ENCODE measurements around the gene KDM3B.

Gene KDM3B

DNA sequence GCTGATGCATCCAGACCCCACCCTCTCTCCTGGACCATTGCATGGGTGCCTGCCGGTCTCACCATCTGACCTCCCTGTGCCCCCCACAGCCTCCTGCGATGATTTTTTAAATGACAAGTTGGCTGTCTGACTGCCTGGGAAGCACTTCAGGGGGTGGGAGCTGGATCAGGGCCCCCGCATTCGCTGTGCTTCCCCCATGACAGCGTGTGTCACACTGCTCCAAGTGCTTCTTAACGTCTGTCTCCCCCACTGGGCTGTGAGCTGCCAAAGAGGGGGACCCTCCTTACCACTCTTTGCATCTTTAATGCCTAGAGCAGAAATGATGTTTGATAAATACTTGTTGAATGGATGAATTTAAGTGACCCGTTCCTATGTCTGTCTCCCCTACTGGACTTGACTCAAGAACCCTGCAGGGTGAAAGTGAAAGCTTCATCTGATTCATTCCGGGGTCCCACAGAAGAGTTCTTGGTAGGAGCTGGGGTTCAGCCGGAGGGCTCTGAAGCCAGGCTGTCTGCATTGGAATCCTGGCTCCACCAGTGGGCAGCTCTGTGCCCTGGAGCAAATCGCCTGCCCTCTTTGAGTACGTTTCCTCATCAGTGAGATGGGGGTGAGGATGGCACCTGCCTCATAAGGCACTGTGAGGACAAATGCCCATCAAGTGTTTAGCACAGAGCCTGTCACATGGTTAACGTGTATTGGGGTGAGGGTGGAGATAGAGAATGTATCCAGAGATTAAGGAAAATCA lies 105.2 kb downstream of the KDM3B start:
- no peak for TF ChIP-seq POLR2A (IDR thresholded peaks at IDR 0.05; ENCODE audit: low read depth, low read length)
- FAIRE-seq (no peak), DNase-seq (ENCODE audit: insufficient read length, low spot score) (no peak)

DNA sequence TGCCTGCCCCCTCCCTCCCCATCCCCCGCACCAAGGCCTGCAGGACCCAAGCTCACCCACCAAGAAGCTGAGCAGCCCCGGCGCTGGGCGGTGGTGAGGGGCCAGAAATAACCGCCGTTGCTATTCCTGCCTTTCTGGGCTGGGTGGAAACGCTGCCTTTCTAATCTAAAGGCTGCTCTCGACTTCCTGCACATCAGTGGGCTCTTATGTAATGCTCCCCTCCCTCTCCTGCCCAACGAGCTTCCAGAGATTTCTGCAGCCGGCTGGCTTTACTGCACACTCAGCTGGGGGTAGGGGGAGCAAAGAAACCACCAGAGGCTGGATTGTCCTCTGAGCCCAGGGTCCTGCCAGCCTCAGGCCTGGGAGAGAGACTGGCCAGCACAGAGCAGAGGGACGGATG lies 105.9 kb downstream of the KDM3B start:
- TF ChIP-seq POLR2A (IDR thresholded peaks at IDR 0.05; ENCODE audit: low read depth, low read length), result no peak
- DNase-seq (ENCODE audit: insufficient read length, low spot score), result no peak
- no peak for FAIRE-seq

DNA sequence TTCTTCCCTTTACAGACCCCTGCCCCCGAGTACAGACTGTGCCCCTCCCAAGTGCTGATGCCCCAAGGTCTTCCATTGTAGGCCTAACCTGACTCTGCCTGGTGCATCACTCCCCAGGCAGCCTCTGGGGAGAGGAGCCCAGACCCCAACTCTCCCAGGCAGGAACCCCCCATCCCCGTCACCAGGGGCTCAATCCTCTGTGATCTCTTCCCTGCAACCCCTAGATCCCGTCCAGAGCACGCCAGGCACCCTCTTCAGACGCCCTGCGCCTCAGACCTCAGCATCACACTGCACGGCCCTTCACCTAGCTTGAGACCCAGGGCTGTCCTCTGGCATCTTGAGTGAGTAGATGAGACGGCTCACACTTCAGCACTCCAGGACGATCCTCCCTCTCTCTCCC lies 106.4 kb downstream of the KDM3B start:
- TF ChIP-seq POLR2A (IDR thresholded peaks at IDR 0.05; ENCODE audit: low read depth, low read length), result no peak
- no peak for FAIRE-seq
- DNase-seq (ENCODE audit: insufficient read length, low spot score), result no peak

DNA sequence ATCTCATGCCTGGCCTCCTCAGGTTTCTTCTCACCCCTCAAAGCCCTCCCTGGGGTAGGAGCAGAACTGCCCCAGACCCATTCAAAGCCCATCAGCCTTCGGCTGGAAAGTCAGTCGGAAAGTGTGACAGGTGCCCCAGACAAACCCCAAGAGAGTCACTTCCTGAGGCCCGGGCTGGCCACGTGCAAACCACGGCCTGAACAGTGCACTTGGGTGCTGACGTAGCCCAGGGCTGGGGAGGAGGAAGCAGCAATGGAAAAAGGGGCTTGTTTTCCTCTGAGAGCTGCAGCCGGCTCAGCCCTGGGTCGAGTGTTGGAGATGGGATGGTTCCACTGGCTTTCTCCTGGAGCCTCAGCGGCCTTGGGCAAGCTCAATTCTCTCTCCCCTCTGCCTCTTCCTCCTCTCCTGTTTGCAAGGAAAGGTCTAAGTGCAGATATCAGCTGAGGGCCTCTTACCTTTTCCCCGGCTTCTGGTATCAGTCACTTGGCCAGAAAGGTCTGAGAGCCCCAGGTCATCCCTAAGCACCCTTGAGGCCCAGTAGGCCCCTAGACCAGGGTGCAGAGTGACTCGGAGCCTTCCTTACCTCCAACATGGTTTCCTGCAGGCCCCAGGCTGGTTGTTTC lies 106.9 kb downstream of the KDM3B start:
- TF ChIP-seq POLR2A (IDR thresholded peaks at IDR 0.05; ENCODE audit: low read depth, low read length), result no peak
- DNase-seq (ENCODE audit: insufficient read length, low spot score), result no peak
- FAIRE-seq, result no peak

DNA sequence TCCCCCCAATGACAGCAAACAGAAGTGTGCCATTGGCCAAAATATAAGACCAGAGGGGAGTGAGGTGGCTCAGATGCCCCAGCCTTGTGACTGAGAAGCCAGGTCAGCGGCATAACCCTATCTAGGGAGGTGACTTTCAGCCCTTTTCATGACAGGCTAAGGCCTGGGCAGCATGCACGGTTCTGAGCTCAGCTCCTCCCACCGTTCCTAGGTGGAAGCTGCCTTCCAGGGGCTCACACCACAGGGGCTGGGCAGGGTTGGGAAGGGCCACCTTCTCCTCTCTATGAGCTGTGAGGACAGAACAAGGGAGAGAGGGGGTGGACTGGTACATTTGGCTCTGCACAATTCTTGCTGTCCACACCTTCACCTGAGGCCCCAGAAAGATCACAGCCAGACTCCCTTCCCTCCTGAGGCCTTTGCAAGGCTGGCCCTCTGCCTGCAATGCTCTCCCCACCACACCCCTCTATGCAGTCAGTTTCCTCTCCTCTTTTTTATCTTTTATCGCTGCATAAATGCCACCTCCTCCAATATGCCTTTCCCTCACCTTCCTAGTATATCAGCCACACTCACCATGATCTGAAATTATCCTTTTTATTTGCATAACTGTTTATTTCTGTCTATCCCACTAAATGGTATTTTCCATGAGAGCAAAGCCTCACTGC lies 107.7 kb downstream of the KDM3B start:
- FAIRE-seq, result no peak
- no peak for TF ChIP-seq POLR2A (IDR thresholded peaks at IDR 0.05; ENCODE audit: low read depth, low read length)

DNA sequence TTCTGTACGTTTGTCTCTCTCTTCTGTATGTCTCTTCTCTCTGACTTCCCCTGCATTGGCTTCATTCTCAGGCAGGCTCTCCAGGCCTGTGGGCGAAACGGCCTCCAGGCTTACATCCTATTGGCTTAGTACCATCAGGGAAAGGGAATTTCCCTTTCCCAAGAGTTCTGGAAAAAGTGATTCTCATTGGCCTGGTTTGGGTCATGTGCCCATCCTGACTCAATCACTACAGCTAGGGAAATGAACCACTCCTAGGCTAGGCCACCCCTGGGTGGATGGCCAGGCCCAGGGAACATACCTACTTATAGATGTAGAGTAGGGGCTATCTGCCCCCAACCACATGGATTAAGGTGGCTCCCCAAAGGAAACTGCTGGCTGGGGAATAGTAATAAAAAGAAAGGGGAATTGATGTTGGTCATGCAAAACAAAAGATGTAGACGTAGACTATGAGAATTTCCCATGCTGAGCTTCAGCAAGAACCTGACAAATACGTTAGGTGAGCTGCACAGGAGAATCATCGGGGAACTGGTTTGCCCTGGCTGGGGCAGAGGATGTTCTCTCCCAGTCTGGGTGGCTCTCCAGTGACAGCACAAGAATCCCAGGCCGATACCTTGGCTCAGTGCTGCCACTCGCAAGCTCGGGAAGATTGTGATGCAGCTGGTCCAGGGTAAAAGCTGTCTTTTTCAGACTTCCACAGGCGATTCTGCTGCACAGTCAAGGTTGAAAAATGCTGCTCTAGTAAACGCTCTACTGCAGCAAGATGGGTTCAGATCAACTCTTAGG lies 109.0 kb downstream of the KDM3B start:
- DNase-seq (ENCODE audit: insufficient read length, low spot score), result peak; percentile 85
- TF ChIP-seq POLR2A (IDR thresholded peaks at IDR 0.05; ENCODE audit: low read depth, low read length), result no peak
- peak; percentile 68 for FAIRE-seq

More for the DNA sequence above, 107.7 kb downstream of the KDM3B start:
- DNase-seq (ENCODE audit: insufficient read length, low spot score), result no peak

DNA sequence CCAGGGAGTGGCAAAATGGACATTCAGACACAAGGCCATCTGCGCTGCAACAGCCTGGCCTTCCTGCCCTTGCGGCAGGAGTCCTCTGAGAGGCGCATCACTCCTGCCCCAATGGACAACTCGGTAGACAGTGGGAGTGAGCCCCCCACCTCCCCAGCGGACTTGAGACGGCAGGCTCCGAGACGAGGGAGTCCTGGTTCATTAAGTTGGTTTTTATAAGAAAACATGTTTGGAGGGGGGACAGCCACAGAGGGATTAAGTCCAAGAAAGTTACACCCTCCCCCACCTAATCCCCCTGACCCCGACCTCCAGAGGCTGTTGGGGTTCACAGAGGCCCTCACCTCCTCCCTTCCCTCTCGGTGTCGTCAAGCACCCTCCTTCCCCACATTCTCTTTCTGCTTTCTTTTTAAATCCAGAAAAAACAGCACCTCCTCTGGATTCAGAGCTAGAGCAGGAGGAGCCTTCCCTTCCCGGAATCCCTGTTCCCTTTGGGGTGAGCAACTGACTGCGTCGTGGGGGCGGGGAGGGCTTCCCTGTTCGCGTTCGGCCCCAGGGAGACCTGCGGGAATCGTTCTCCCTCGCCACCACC lies 111.0 kb downstream of the KDM3B start:
- DNase-seq (ENCODE audit: insufficient read length, low spot score) (no peak), FAIRE-seq (no peak)
- no peak for TF ChIP-seq POLR2A (IDR thresholded peaks at IDR 0.05; ENCODE audit: low read depth, low read length)

DNA sequence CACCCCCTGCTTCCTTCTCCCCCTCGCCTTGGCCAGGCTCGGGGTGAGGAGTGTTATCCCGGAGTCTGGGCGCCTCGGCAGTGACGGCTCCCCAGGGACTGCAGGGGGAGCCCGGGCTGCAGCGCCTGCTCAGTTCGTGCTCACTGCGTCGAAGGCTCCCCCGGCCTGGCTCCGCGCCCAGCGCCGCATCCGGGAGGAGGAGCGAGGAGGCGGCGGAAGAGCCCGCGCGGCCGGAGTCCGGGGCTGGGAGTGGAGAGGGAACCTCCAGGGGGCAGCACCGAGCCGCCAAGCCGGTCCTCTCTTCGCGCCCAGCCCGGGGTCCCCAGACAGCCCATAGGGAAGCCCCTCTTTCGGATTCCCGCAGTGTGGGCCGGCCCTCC lies 111.5 kb downstream of the KDM3B start:
- DNase-seq (ENCODE audit: insufficient read length, low spot score), result peak; percentile 86
- peak; percentile 71 for TF ChIP-seq POLR2A (IDR thresholded peaks at IDR 0.05; ENCODE audit: low read depth, low read length)
- FAIRE-seq, result no peak

DNA sequence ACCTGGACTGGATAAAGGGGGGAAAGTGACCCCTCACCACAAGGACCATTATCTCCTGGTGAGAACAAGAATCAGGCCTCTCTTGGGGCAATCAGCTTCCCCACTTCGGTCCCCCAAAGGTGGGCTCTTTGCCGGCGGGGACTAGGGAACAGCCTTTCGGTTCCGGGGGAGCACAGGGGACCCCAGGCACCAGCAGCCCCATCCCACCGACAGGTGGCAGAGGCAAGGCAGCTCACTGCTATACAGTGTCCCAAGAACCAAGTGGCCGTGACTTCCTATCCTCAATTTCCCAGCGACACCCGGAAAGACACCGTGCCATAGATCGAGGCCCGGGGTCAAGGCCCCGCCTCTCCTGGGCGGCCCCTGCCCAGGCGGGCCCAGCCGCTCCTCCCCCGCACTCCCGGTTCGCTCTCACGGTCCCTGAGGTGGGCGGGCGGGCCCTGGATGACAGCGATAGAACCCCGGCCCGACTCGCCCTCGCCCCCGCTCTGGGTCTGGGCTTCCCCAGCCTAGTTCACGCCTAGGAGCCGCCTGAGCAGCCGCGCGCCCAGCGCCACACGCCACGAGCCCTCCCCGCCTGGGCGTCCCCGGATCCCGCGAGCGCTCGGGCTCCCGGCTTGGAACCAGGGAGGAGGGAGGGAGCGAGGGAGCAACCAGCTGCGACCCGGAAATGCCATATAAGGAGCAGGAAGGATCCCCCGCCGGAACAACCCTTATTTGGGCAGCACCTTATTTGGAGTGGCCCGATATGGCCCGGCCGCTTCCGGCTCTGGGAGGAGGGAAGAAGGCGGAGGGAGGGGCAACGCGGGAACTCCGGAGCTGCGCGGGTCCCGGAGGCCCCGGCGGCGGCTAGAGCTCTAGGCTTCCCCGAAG lies 112.1 kb downstream of the KDM3B start:
- DNase-seq (ENCODE audit: insufficient read length, low spot score) (peak; percentile 90), FAIRE-seq (no peak)
- TF ChIP-seq POLR2A (IDR thresholded peaks at IDR 0.05; ENCODE audit: low read depth, low read length), result peak; percentile 27; the same call in 1 of the 2 replicates

DNA sequence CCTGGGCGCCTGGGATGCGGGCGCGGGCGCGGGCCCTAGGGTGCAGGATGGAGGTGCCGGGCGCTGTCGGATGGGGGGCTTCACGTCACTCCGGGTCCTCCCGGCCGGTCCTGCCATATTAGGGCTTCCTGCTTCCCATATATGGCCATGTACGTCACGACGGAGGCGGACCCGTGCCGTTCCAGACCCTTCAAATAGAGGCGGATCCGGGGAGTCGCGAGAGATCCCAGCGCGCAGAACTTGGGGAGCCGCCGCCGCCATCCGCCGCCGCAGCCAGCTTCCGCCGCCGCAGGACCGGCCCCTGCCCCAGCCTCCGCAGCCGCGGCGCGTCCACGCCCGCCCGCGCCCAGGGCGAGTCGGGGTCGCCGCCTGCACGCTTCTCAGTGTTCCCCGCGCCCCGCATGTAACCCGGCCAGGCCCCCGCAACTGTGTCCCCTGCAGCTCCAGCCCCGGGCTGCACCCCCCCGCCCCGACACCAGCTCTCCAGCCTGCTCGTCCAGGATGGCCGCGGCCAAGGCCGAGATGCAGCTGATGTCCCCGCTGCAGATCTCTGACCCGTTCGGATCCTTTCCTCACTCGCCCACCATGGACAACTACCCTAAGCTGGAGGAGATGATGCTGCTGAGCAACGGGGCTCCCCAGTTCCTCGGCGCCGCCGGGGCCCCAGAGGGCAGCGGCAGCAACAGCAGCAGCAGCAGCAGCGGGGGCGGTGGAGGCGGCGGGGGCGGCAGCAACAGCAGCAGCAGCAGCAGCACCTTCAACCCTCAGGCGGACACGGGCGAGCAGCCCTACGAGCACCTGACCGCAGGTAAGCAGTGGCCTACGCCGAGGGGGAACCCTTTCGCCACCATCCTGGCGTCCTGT lies 113.0 kb downstream of the KDM3B start, which contains the start of gene EGR1:
Gene EGR1, plus strand, starts transcription at position 219 of the 864 bp plus-strand sequence. Its CDS starts 283 bp downstream, at position 502.
- no peak for FAIRE-seq
- peak; percentile 79 for TF ChIP-seq POLR2A (IDR thresholded peaks at IDR 0.05; ENCODE audit: low read depth, low read length)

DNA sequence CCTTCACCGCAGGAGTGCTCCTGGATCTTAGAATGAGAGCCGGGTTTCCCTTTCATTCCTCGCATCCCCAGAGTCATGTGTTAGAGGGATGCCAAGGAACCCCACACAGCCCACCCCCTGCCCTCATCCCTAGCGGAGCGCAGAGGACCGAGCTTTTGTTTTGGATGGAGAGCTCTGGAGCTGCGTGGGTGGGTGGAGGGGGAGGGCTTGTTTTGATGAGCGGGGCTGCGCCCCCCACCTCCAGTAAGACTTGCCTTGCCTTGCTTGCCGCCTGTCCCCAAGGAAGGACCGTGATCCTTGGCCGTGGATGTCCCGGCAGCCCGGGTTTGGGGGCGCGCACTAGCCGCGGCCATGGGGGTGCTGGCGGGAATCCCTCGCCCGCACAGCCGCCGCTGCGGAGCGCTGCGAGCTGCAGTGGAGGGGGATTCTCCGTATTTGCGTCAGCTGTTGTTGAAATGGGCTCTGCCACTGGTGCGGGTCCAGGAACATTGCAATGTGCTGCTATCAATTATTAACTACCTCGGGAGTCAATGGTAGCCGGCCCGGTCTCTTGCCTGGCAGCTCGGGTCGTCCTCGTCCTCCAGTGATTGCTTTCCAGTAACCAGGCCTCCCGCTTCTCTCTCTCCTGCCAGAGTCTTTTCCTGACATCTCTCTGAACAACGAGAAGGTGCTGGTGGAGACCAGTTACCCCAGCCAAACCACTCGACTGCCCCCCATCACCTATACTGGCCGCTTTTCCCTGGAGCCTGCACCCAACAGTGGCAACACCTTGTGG lies 113.8 kb downstream of the KDM3B start:
- TF ChIP-seq POLR2A (IDR thresholded peaks at IDR 0.05; ENCODE audit: low read depth, low read length), result no peak
- FAIRE-seq (no peak), DNase-seq (ENCODE audit: insufficient read length, low spot score) (no peak)

More for the DNA sequence above, 113.0 kb downstream of the KDM3B start, which contains the start of gene EGR1:
- peak; percentile 75 for DNase-seq (ENCODE audit: insufficient read length, low spot score)
